ENCODE measurements around the gene ELANE. TPM values are rescaled to one million over a fixed set of nuclear protein-coding genes. Genes with fewer than 3 reads are reported as not detected.
"Not testable (repeated sequence)": the region's sequence is repeated elsewhere in the genome, so short reads cannot be mapped to it uniquely, and the experiment has no call there.

Gene ELANE
- total RNA-seq, 2 donors from 2014 or later, result not detected

- not testable (repeated sequence) for H3K27ac Mint-ChIP-seq; ATAC-seq; H3K36me3 Mint-ChIP-seq; DNase-seq (ENCODE audit: low spot score); H3K4me3 Mint-ChIP-seq; H3K9me3 Mint-ChIP-seq
- Mint-ChIP-seq H3K4me1 (ENCODE audit: low read depth in 2 of 2) (peaks cover 0 to 11% of the 10 kb centered on the region in 2 donors), H3K27me3 (peaks cover 18 to 24% of the 10 kb centered on the region in 2 donors)
Observed at GRCh38 chr19:842802-843179, 9.3 kb upstream of the ELANE start.

GRCh38 chr19:843180-843835 lies 8.8 kb upstream of the ELANE start:
- H3K36me3 Mint-ChIP-seq, result peaks cover 6% of the 10 kb centered on the region
- peaks cover 0 to 11% of the 10 kb centered on the region in 2 donors for H3K4me1 Mint-ChIP-seq (ENCODE audit: low read depth in 2 of 2)
- H3K27me3 Mint-ChIP-seq, result peaks cover 18 to 24% of the 10 kb centered on the region in 2 donors
- DNase-seq (ENCODE audit: low spot score) (no peak), ATAC-seq (peak in 1 of 2 donors; percentile 36)
- H3K4me3 Mint-ChIP-seq, result no peak overlapping the region
- no peaks in the 10 kb centered on the region for H3K9me3 Mint-ChIP-seq
- no peak overlapping the region for H3K27ac Mint-ChIP-seq

- no peak overlapping the region for H3K27ac Mint-ChIP-seq
Observed at GRCh38 chr19:843836-844545, 8.1 kb upstream of the ELANE start.

GRCh38 chr19:844546-844971 lies 7.5 kb upstream of the ELANE start:
- ATAC-seq, result no peak
- DNase-seq (ENCODE audit: low spot score), result no peak
- Mint-ChIP-seq H3K4me3 (no peak overlapping the region), H3K27ac (no peak overlapping the region), H3K4me1 (ENCODE audit: low read depth in 2 of 2) (peaks cover 0 to 11% of the 10 kb centered on the region in 2 donors), H3K9me3 (no peaks in the 10 kb centered on the region), H3K27me3 (peaks cover 18 to 24% of the 10 kb centered on the region in 2 donors), H3K36me3 (peaks cover 6% of the 10 kb centered on the region)

More at GRCh38 chr19:843836-844545, 8.1 kb upstream of the ELANE start:
- Mint-ChIP-seq H3K27me3 (peaks cover 18 to 24% of the 10 kb centered on the region in 2 donors), H3K4me1 (ENCODE audit: low read depth in 2 of 2) (peaks cover 0 to 11% of the 10 kb centered on the region in 2 donors), H3K9me3 (no peaks in the 10 kb centered on the region), H3K36me3 (peaks cover 6% of the 10 kb centered on the region), H3K4me3 (no peak overlapping the region)
- ATAC-seq, result no peak
- DNase-seq (ENCODE audit: low spot score), result no peak

- H3K27me3 Mint-ChIP-seq, result peaks cover 18 to 24% of the 10 kb centered on the region in 2 donors
Observed at GRCh38 chr19:845707-846521, 6.2 kb upstream of the ELANE start.

GRCh38 chr19:848386-848921 lies 3.6 kb upstream of the ELANE start:
- ATAC-seq (no peak), DNase-seq (ENCODE audit: low spot score) (no peak)
- Mint-ChIP-seq H3K36me3 (no peaks in the 10 kb centered on the region), H3K4me3 (no peak overlapping the region), H3K27ac (no peak overlapping the region), H3K27me3 (peaks cover 13 to 15% of the 10 kb centered on the region in 2 donors), H3K4me1 (ENCODE audit: low read depth in 2 of 2) (peaks cover 0 to 6% of the 10 kb centered on the region in 2 donors), H3K9me3 (no peaks in the 10 kb centered on the region)

More at GRCh38 chr19:845707-846521, 6.2 kb upstream of the ELANE start:
- ATAC-seq, result no peak
- H3K9me3 Mint-ChIP-seq, result no peaks in the 10 kb centered on the region
- H3K36me3 Mint-ChIP-seq, result peaks cover 6% of the 10 kb centered on the region
- peak overlapping the region in 1 of 2 donors; percentile 33 for H3K27ac Mint-ChIP-seq
- peaks cover 0 to 11% of the 10 kb centered on the region in 2 donors for H3K4me1 Mint-ChIP-seq (ENCODE audit: low read depth in 2 of 2)
- no peak for DNase-seq (ENCODE audit: low spot score)
- H3K4me3 Mint-ChIP-seq, result no peak overlapping the region

- H3K9me3 Mint-ChIP-seq; H3K4me1 Mint-ChIP-seq (ENCODE audit: low read depth in 2 of 2); H3K27ac Mint-ChIP-seq; ATAC-seq; DNase-seq (ENCODE audit: low spot score); H3K36me3 Mint-ChIP-seq; H3K4me3 Mint-ChIP-seq: not testable (repeated sequence)
- H3K27me3 Mint-ChIP-seq, result peaks cover 13 to 15% of the 10 kb centered on the region in 2 donors
Observed at GRCh38 chr19:849195-849594, 2.9 kb upstream of the ELANE start.

GRCh38 chr19:850221-850978 lies 1.7 kb upstream of the ELANE start:
- DNase-seq (ENCODE audit: low spot score), result no peak
- Mint-ChIP-seq H3K9me3 (no peaks in the 10 kb centered on the region), H3K27me3 (peaks cover 9 to 15% of the 10 kb centered on the region in 2 donors), H3K4me3 (no peak overlapping the region), H3K27ac (no peak overlapping the region), H3K36me3 (no peaks in the 10 kb centered on the region), H3K4me1 (ENCODE audit: low read depth in 2 of 2) (peaks cover 0 to 4% of the 10 kb centered on the region in 2 donors)
- peak in 1 of 2 donors; percentile 11 for ATAC-seq

- no peaks in the 10 kb centered on the region for H3K9me3 Mint-ChIP-seq
- no peaks in the 10 kb centered on the region for H3K36me3 Mint-ChIP-seq
- H3K27ac Mint-ChIP-seq, result no peak overlapping the region
- no peak for DNase-seq (ENCODE audit: low spot score)
- ATAC-seq, result no peak
- H3K4me1 Mint-ChIP-seq (ENCODE audit: low read depth in 2 of 2), result peaks cover 0 to 4% of the 10 kb centered on the region in 2 donors
- H3K4me3 Mint-ChIP-seq, result no peak overlapping the region
- peaks cover 5 to 9% of the 10 kb centered on the region in 2 donors for H3K27me3 Mint-ChIP-seq
Observed at GRCh38 chr19:850979-851335, 1.1 kb upstream of the ELANE start.

GRCh38 chr19:853014-853585 lies 997 bp downstream of the ELANE start:
- DNase-seq (ENCODE audit: low spot score) (no peak), ATAC-seq (peak in 1 of 2 donors; percentile 37)
- Mint-ChIP-seq H3K27me3 (peaks cover 0 to 6% of the 10 kb centered on the region in 2 donors), H3K36me3 (no peaks in the 10 kb centered on the region), H3K9me3 (no peaks in the 10 kb centered on the region), H3K27ac (no peak overlapping the region), H3K4me1 (ENCODE audit: low read depth in 2 of 2) (peaks cover 0 to 3% of the 10 kb centered on the region in 2 donors), H3K4me3 (no peak overlapping the region)

GRCh38 chr19:853614-854220 lies 1.6 kb downstream of the ELANE start:
- H3K9me3 Mint-ChIP-seq; ATAC-seq; H3K27ac Mint-ChIP-seq; H3K4me3 Mint-ChIP-seq; H3K36me3 Mint-ChIP-seq; DNase-seq (ENCODE audit: low spot score); H3K4me1 Mint-ChIP-seq (ENCODE audit: low read depth in 2 of 2); H3K27me3 Mint-ChIP-seq: not testable (repeated sequence)

- DNase-seq (ENCODE audit: low spot score) (no peak), ATAC-seq (no peak)
- Mint-ChIP-seq H3K4me1 (ENCODE audit: low read depth in 2 of 2) (peaks cover 0 to 3% of the 10 kb centered on the region in 2 donors), H3K4me3 (no peak overlapping the region), H3K27ac (no peak overlapping the region), H3K9me3 (no peaks in the 10 kb centered on the region), H3K27me3 (peaks cover 0 to 6% of the 10 kb centered on the region in 2 donors), H3K36me3 (no peaks in the 10 kb centered on the region)
Observed at GRCh38 chr19:854549-854948, 2.4 kb downstream of the ELANE start.
